GM18498 (cell line): Measurements from ENCODE around the gene SLC5A11.

Experiments used
- ATAC-seq: cut with Tn5 transposase; IDR thresholded peaks from one replicate; pipeline ENCODE4 v1.9.1; 2021; ENCODE audit warnings: mild to moderate bottlenecking, moderate library complexity; ENCODE audit not compliant: unreplicated experiment

Gene SLC5A11

DNA sequence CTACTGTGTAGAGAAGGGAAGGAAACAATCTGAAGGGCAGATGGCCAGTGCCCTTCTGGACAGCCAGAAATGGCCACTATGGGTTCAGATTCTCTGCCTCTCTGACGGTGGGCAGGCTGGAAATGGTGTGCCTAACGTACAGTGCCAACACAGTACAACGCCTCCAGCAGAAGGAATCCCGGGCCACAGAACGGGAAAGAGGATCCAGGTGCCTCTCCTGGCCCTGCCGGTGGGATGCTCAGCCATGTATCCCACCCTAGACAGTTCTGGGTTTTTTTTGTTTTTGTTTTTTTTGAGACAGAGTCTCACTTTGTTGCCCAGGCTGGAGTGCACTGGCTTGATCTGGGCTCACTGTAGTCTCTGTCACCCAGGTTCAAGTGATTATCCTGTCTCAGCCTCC is 71.5 kb downstream of the SLC5A11 start:
- no peak for ATAC-seq

DNA sequence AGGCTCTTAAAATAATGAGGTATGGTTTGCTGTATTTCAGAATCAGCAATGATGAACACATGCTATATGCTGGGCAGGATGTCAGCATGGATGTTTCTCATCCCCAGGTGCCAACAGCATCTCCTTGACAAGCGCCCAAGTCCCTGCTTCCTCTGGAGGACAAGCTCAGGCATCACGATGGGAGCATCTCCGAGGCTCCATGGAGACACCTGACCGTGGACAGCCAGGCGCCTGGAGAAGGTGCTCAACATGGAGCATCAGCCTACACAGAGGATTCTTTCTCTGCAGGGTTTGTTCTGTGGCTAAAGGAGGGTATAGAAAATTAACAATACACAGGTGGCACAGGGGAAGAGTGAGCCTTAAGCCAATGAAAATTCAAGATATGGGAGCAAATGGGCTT is 72.1 kb downstream of the SLC5A11 start:
- ATAC-seq = no peak

DNA sequence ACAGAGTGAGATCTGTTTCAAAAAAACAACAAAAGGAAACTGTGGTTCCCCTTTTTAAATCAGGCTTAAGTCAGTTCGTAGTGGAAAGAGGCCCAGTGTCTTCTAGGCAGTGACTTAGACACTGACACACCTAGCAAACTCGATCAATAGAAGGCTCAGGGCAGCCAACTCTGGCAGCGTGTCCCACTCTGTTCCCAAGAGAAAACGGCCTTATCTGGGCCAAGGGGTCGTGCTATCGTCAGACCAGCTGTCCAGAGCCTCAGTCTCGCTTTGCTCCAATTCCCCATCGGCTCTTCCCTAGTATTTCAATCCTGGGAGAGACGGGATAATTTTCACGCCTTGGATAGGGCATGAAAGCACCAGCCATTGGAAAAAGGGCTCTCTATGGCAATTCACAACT is 72.9 kb downstream of the SLC5A11 start:
- no peak for ATAC-seq

DNA sequence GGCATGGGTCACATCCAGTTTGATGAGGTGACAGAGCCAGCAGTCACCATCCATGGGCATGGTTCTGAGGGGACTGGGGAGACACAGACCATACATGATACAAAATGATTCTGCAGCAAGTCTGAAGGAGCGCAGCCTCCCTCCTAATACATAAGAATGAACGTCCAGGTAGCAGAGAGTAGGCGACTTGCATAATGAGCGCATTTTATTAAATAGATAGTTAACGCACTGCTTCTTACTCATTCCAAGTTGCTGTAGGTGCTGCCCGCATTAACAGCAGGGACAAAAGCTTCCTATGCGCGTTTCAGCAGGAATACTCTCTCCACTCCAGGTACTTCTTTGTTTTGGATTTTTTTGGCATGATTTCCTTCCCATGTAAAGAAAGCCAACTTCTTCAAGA is 73.8 kb downstream of the SLC5A11 start:
- no peak for ATAC-seq

DNA sequence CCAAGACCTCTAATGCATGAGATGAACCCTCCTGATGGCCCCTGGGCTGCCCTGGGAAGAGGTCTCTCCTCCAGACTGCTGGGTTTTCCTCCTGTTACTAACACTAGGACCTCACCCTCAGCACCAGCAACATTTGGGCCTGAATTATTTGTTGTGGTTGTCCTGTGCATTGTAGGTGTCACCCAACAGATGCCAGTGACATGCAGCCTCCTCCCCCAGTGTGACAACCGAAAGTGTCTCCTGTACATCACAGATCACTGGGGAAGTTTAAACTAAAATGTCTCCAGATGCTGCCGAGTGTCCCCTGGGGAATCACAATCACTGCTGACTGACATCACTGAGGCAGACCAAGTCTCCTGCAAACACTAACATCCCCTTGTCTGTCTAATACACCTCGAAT is 74.8 kb downstream of the SLC5A11 start:
- ATAC-seq = no peak

DNA sequence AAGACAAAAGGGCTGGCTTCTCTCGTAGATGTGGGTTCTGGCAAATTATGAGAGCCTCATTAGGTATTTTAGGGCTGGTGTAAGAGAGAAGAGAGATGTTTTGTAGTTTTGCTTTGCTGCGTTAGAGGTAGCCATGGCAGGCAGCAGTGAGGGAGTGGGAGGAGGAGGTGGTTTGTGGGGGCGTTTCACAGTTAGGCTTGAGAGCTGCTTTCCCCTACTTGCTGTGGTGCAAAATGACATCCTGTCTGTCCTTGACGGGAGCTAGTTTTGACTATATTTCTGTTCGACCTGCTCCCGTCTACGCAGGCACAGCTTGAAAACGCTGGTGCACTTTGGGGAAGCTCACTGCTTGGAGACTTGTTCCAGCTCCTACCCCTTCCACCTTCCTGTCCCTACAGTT is 75.5 kb downstream of the SLC5A11 start:
- ATAC-seq = no peak

DNA sequence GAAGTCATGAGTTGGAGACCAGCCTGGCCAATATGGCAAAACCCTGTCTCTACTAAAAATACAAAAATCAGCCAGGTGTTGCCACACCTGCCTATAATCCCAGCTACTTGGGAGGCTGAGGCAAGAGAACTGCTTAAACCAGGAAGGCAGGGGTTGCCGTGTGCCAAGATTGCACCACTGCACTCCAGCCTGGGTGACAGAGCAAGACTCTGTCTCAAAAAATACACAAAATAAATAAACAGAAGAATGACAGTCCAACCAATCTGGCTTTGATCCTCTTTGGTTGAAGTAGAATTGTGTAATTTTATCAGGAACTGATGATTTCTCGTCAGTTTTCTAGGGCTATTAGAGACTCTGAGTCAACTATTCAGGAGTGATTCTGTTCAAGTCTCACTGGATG is 79.4 kb downstream of the SLC5A11 start:
- no peak for ATAC-seq

DNA sequence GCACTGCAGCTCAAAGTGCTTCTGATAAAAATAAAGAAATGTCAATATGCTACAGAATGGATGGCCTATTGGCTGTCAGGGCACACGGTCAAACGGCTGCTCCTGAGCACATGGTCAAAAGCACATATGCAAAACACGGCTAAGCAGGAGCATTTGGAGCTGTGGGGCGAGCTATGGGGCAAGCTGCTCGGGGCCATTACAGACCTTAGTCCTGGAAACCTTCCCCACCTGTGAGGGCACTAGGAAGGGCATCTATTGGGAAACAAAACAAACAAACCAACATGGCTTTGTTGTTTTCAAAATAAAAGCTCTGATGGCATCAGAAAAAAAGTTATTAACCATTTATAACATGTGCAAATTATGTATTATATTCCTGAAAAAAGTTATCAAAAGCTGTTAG is 83.6 kb downstream of the SLC5A11 start:
- ATAC-seq = no peak

DNA sequence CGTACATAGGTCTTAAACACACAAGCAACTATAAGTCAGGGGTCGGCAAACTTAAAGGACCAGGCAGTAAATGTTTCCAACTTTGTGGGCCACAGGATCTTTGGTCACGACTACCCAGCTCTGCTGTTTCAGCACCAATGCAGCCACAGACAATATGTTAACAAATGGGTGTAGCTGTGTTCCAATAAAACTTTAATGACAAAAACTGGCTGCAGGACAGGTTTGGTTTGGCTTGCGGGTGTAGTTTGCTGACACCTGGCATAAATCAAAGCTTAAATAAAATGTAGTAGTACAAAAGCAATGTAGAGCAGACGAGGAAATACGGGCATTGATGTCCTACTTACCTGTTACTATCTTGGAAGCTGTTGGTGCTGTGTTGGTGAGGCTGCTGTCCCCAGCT is 84.7 kb downstream of the SLC5A11 start:
- ATAC-seq = no peak

DNA sequence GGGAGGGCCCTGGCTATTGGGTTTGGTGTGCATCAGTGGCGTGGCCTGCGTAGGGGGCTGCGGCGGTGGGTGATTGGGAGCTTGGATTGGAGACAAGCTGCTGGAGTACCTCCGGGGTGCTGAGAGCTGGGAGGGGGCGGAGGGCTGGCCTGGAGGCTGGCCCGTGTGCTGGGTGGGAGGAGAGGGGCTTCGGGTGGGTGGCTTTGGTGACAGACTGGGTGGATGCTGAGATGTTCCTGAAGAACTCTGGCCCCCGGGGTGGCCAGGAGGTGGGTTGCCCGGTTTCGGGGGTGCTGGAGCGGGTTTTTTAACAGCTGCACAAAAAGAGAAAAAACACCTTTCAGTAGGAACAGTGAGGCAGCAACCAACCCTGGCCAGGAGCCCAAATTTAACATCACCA is 85.3 kb downstream of the SLC5A11 start:
- ATAC-seq = no peak

DNA sequence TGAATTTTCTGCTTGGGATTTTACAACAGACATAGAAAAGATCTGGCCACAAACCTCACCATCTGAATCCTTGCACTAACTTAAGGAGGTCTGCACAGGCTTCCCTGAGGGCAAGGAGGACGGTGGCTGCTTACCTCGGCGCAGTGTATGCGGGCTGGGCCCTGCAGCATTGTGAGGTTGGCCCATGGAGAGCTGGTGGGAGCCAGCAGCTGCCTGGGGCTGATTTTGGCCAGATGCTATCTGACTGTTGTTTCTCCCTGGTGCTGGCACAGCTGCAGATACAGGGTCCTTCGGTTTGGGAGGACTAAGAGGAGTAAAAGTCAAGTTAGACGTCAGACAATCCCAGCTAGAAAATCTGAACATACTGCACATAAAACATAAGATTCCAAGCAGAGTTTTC is 89.6 kb downstream of the SLC5A11 start:
- no peak for ATAC-seq

DNA sequence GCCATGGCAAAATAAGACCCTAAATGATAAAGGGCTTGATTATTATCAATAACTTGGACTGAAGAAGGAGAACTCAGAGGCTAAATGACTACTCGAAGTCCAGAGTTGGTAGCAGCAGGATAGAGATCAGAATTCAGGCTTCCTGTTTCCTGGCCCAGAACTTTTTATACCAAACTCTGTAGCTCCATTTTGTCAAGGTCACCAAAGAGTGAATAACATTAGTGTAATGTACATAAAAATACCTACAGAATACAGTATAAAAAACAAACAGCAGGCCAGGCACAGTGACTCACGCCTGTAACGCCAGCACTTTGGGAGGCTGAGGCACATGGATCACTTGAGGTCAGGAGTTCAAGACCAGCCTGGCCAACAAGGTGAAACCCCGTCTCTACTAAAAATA is 90.4 kb downstream of the SLC5A11 start:
- no peak for ATAC-seq

DNA sequence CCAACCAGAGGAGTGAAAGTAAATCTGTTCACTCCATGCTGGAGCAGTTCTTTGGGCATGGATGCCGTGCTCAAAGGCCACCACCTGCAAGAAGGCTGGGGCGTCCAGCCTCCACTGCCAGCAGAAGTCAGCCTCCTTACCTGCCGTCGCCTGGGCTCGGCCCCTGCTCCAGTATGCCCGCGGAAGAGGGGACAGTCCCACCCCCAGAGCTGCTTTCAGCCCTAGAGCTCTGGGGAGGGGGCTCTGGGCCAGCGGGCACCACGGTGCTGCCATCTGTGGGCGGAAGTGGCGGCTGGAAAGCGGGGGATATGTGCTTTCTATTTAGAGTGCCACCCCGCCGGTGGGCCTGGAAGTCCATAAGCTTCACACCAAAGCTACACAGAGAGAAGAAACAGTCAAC is 93.5 kb downstream of the SLC5A11 start:
- ATAC-seq = no peak

DNA sequence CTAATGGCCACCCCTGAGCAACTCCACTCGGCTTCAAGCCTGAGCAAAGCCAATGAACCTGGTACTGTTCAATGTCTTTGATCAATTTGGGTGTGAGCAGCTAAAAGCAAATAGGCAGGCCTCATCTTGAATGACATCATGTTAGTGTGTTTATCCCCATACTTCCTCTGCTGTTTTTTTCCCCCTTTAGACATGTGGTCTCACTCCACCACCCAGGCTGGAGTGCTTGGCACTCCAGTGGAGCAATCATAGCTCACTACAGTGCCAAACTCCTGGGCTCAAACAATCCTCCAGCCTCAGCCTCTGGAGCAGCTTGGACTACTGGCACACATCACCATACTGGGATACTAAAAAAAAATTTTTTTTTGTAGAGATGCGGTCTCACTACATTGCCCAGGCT is 94.0 kb downstream of the SLC5A11 start:
- no peak for ATAC-seq

DNA sequence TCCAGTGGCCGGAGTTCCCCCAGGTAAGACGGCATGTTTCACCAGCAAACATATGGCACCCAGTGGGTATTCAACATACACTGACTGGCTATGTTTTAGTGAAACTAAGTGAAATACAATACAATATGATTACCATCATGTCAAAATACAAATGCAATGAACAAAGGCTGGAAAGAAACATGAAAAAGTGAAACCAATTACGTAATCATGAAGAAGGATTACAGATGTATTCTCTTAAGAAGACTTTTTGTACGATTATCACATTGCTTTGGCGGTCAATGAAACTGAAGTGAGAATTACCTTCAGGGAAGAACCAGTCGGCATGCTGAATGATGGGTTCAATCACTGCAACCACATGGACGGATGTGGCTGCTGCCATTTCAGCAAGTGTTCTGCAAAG is 97.7 kb downstream of the SLC5A11 start:
- no peak for ATAC-seq

DNA sequence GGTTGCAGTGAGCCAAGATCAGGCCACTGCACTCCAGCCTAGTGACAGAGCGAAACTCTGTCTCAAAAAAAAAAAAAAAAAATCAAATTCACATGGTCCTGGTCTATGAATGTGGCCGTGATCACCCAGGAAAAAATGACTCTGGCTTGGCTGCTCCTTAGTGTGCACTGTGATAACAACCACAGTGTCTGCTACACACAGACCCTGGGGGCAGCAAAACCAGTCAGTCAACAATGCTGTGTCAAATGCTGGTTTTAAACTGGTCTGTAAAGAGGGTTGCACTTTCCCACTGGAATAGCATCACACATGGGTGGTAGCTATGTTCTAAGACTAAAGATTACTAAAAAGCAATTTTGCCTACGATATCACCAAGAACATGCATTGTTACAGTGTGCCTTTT is 98.4 kb downstream of the SLC5A11 start:
- ATAC-seq = no peak

DNA sequence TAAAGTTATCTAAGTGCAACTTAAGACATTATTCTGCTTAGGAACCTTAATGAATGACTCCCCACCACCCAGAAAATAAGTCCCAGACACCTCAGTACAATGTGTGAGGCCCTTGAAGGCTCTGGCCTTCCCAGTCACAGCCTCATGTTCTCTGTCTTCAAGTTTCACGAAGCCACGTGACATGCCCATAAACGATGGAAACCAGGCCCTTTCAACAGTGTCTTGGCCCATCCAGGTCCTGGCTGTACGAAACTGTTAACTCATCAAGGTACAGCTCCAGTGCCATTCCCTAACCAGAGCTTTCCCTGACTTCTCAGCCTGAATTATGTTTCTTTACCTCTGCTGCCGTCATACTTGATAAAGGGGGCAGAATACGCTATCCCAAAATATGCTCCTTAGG is 100.4 kb downstream of the SLC5A11 start:
- ATAC-seq = no peak

DNA sequence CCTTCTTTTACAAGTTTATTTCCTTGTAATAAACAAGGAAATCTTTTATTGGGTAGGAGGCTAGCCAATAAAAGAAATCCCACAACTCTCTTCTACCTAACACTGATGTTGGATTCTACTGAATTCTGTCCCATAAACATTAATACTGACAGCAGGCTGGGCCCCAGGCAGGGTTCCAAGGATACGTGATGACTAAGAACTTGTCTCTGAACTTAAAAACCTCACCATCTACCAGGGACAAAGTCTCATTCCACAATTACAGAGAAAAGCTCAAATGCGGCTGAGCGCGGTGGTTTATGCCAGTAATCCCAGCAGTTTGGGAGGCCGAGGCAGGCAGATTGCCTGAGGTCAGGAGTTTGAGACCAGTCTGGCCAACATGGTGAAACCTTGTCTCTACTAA is 104.5 kb downstream of the SLC5A11 start:
- no peak for ATAC-seq

DNA sequence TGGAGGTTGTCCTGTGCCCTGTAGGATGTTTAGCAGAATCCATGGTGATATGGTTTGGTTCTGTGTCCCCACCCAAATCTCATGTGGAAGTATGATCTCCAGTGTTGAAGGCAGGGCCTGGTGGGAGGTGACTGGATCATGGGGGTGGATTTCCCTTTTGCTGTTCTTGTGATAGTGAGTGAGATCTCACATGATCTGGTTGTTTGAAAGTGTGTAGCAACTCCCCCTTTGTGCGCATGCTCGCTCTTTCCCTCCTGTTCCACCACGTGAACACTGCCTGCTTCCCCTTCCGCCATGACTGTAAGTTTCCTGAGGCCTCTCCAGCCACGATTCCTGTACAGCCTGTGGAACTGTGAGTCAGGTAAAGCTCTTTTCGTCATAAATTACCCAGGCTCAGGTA is 107.5 kb downstream of the SLC5A11 start:
- ATAC-seq = no peak

DNA sequence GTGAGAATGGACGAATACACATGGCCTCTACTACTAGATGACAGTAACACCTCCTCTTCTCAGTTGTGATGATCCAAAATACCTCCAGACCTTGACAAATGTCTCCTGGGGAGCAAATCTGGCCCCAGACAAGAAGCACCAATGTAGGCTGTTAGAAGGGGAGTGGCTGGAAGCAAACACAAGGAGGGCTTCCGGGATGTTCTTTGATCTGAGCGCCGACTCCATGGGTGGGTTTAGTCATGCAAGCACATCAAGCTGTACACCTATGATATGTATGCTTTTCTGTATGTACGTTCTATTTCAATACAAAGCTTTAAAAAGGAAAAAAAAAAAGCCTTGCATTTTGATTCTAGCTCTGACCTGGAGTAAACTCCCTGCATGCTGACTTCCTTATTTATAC is 108.0 kb downstream of the SLC5A11 start:
- no peak for ATAC-seq

DNA sequence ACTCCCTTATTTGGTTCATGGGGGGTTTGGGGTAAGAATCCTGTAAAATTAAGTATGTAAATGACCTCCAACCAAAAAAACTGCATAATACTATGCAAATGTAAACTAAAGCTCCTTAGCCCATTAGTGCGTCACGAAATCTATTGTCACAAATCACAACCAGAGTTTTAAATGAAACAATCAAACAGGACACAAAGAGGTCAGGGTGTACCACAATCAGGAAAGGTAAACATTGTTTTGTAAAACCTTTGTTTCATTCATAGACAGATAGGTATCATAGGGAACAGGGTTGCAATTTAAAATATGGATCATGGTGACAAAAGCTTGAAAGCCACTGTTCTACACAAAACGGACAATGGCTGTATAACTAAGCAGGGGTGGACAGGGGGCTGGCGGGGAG is 108.4 kb downstream of the SLC5A11 start:
- no peak for ATAC-seq

DNA sequence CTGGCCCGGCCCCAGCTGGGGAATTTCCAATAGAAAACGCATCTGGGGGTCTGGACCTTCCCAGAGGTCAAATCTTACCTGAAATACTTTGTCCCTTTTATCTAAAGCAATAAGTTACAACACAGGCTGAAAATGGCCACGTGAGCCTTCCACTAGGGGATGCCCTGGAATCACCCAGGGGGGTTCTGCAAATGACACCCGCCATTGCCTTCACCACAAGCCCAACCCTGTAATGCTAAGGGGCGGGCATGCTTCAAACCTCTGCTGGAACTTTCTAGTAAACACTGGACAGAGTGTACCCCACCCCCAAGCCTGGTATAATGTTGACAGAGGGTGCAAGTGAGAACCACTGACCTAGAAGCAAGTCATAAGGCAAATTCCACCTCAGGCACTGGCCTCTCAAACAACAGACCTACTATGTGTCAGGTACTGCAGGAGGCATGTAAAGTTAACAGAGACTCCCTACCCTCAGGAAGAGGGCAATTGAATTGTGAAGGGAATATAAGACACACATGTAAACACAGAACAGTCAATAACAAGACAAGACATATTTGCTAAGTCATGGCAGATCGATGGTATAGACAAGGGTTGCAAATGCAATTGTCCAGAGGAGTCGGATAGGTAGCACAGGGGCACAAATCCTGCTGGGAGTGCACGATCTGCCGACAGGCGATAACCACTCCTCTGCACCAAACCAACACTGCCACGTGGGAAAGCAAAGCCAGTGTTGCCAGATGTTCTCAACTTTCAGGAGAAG is 110.4 kb downstream of the SLC5A11 start:
- ATAC-seq = no peak

DNA sequence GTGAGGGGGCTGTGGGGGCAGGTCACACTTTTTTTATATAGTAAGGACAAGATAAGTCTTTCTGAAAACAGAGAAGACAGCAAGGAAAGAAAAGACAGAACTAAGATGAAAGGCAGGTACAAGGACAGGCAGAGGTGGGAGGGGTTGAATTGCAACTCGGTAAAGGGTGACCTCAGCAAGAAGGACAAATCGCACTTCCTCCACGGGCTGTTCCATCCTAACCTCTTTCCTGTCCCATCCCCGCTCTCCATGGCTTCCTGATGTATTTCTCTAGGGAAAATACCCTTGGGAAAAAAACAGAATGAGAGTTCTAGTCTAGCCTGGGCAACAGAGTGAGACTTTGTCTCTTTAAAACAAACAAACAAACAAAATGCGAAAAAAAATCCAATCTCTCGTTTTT is 112.1 kb downstream of the SLC5A11 start:
- no peak for ATAC-seq
